ENCODE results near the gene TMEM92. TPM values are rescaled to one million over a fixed set of nuclear protein-coding genes. Genes with fewer than 3 reads are reported as not detected.

TMEM92 gene
- total RNA-seq, 3 donors from 2014 or later (not counting 1 experiment from before 2014, with no cell fraction given) = not detected

DNA sequence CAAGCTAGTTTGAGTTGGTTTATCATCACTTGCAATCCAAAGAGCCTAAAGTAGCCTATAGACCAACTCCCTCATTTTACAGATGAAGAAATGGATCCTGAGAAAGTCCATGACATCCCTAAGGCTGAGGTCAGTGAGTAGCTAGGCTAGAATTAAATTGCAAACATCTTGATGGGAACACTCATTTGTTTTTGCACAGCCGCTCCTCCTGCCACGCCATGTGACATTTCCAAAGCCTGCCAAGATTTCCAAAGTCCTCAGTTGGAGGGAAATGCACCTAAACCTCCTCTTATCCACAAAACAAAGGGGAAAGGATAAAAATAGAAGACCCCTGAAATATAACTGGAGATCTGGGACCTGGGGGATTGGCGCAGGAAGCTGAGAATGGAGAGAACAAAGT is 15.0 kb downstream of the TMEM92 start:
- Mint-ChIP-seq H3K4me1 (peaks cover 5% of the 10 kb centered on the region in 2 donors), H3K27ac (no peak overlapping the region), H3K36me3 (no peaks in the 10 kb centered on the region), H3K9me3 (no peaks in the 10 kb centered on the region), H3K27me3 (ENCODE audit: low read depth in 2 of 2) (peaks cover 19 to 45% of the 10 kb centered on the region in 2 donors), H3K4me3 (no peak overlapping the region)
- DNase-seq = no peak
- no peak overlapping the region for H3K4me3 ChIP-seq (ENCODE audit: low read length)
- no peak for TF ChIP-seq CTCF (IDR thresholded peaks at IDR 0.05)
- 93% methylated on average over 3 of the region's 3 CpGs for WGBS (ENCODE audit: insufficient coverage)
- peaks cover 4% of the 10 kb centered on the region for H3K4me1 ChIP-seq (ENCODE audit: control insufficient read depth, insufficient read depth, low read length)
- H3K36me3 ChIP-seq (ENCODE audit: control insufficient read depth, insufficient read depth, low read length) = no peaks in the 10 kb centered on the region
- intact Hi-C loops (cut with micrococcal nuclease) = no loop called here
- no peaks in the 10 kb centered on the region for H3K9me3 ChIP-seq (ENCODE audit: control insufficient read depth, insufficient read depth, low read length)
- no peak overlapping the region for H3K27ac ChIP-seq (ENCODE audit: low read length)
- H3K27me3 ChIP-seq (ENCODE audit: control insufficient read depth, insufficient read depth, low read length) = peaks cover 2% of the 10 kb centered on the region
- ATAC-seq = no peak

DNA sequence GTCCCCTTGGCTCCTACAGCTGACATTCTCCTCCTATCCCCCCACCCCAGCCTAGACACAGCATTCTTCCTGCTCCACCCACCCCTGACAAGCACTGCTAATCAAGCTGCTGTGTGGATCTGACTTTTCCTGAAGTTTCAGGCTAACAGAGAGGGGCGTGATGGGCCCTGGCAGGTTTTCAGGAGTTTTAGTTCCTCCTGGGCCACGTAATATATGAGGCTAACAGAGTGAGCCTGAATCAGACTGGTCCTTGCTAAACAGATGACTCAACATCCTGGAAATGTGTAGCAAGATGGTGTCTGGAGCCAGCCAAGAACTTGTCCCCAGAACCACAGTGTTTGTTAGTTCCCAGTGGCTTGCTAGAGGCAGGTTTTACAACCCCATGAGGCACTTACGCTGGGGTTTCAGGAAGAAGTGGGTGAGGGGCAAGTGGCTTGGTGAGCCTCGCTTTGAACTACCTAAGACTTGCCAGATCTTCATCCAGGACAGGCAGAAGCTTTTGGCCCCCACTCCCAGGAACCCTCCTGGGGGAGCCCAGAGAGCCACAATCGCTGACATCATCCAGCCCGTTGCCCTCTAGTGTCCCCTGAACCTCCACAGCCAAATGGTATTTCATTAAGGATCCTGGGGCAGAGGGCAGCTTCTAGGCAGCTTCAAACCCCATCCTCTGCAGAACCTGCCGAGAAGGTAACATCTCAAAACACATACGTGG is 15.9 kb downstream of the TMEM92 start:
- peak; percentile 34 to 58 (median 36) for ATAC-seq
- Histone ChIP-seq H3K4me3 (ENCODE audit: low read length) (no peak overlapping the region), H3K27ac (ENCODE audit: low read length) (no peak overlapping the region), H3K4me1 (ENCODE audit: control insufficient read depth, insufficient read depth, low read length) (peaks cover 4% of the 10 kb centered on the region), H3K36me3 (ENCODE audit: control insufficient read depth, insufficient read depth, low read length) (no peaks in the 10 kb centered on the region), H3K9me3 (ENCODE audit: control insufficient read depth, insufficient read depth, low read length) (no peaks in the 10 kb centered on the region), H3K27me3 (ENCODE audit: control insufficient read depth, insufficient read depth, low read length) (peaks cover 2% of the 10 kb centered on the region)
- TF ChIP-seq CTCF (IDR thresholded peaks at IDR 0.05) = no peak
- DNase-seq = no peak
- WGBS (ENCODE audit: insufficient coverage) = 51% methylated on average over 8 of the region's 8 CpGs
- no peak overlapping the region for H3K27ac Mint-ChIP-seq
- H3K9me3 Mint-ChIP-seq = no peaks in the 10 kb centered on the region
- peaks cover 5% of the 10 kb centered on the region in 2 donors for H3K4me1 Mint-ChIP-seq
- intact Hi-C loops (cut with micrococcal nuclease) = loop anchor here (10.0 kb wide), 2 partner anchors 165 to 195 kb away; partner anchors contain the start of gene PDK2
- no peaks in the 10 kb centered on the region for H3K36me3 Mint-ChIP-seq
- H3K4me3 Mint-ChIP-seq = no peak overlapping the region
- peaks cover 19 to 48% of the 10 kb centered on the region in 2 donors for H3K27me3 Mint-ChIP-seq (ENCODE audit: low read depth in 2 of 2)

- DNase-seq (no peak), ATAC-seq (no peak)
- H3K27ac Mint-ChIP-seq = no peak overlapping the region
- H3K4me1 Mint-ChIP-seq = peaks cover 5% of the 10 kb centered on the region in 2 donors
- H3K9me3 Mint-ChIP-seq = no peaks in the 10 kb centered on the region
- H3K27me3 ChIP-seq (ENCODE audit: control insufficient read depth, insufficient read depth, low read length) = peaks cover 2% of the 10 kb centered on the region
- H3K27me3 Mint-ChIP-seq (ENCODE audit: low read depth in 2 of 2) = peaks cover 20 to 47% of the 10 kb centered on the region in 2 donors
- TF ChIP-seq CTCF (IDR thresholded peaks at IDR 0.05) = no peak
- intact Hi-C loops (cut with micrococcal nuclease) = loop anchor here (10.0 kb wide), 2 partner anchors 166 to 196 kb away; partner anchors contain the start of gene PDK2
- H3K36me3 Mint-ChIP-seq = no peaks in the 10 kb centered on the region
- no peak overlapping the region for H3K4me3 Mint-ChIP-seq
- H3K4me3 ChIP-seq (ENCODE audit: low read length) = no peak overlapping the region
- H3K27ac ChIP-seq (ENCODE audit: low read length) = no peak overlapping the region
- WGBS (ENCODE audit: insufficient coverage) = 90% methylated on average over 1 of the region's 1 CpG
- no peaks in the 10 kb centered on the region for H3K36me3 ChIP-seq (ENCODE audit: control insufficient read depth, insufficient read depth, low read length)
- H3K9me3 ChIP-seq (ENCODE audit: control insufficient read depth, insufficient read depth, low read length) = no peaks in the 10 kb centered on the region
- H3K4me1 ChIP-seq (ENCODE audit: control insufficient read depth, insufficient read depth, low read length) = peaks cover 4% of the 10 kb centered on the region
Observed at GRCh38 chr17:50290933-50291332, 16.7 kb downstream of the TMEM92 start.
